K562 (cell line): ENCODE measurements around the gene LAMTOR4. TPM values are rescaled to one million over a fixed set of nuclear protein-coding genes. Genes with fewer than 3 reads are reported as not detected.
A peak's percentile ranks its signal among the peaks of the same experiment; 100 is the strongest.

Experiments used
- ETS2 ChIP-seq: IDR thresholded peaks from 2 replicates; pipeline ENCODE4 v1.6.1; 2016; ENCODE audit warnings: borderline replicate concordance, missing genetic modification characterization, mild to moderate bottlenecking, moderate library complexity, missing compliant biosample characterization; ENCODE audit not compliant: poor library complexity, severe bottlenecking
- FIP1L1 ChIP-seq: fragments of 200-400 bp; formaldehyde crosslinking; IDR thresholded peaks from 2 replicates; pipeline ENCODE4 v1.6.1; 2018; ENCODE audit warnings: mild to moderate bottlenecking, low read depth, low read length; ENCODE audit not compliant: poor library complexity, severe bottlenecking
- GABPB2 ChIP-seq: fragments of 250-450 bp; sonication (Bioruptor Pico); conservative IDR thresholded peaks from 2 replicates; pipeline ENCODE4 v1.5.1; 2021; ENCODE audit warnings: mild to moderate bottlenecking
- GATAD2A ChIP-seq: fragments of 450-650 bp; IDR thresholded peaks from 2 replicates; pipeline ENCODE4 v1.6.1; 2017
- HMG20B ChIP-seq: fragments of 250-450 bp; sonication (Bioruptor Pico); IDR thresholded peaks from 2 replicates; pipeline ENCODE4 v1.5.0; 2021; ENCODE audit warnings: mild to moderate bottlenecking
- KLF6 ChIP-seq: fragments of 250-450 bp; sonication (Bioruptor Pico); IDR thresholded peaks from 2 replicates; pipeline ENCODE4 v1.4.0; 2020; ENCODE audit warnings: mild to moderate bottlenecking, moderate library complexity, borderline replicate concordance
- MEF2D ChIP-seq: conservative IDR thresholded peaks from 2 replicates; pipeline ENCODE4 v1.6.1; 2016; ENCODE audit warnings: low read depth, missing genetic modification characterization, missing compliant biosample characterization
- MTA3 ChIP-seq: fragments of 450-650 bp; formaldehyde crosslinking; IDR thresholded peaks from 2 replicates; pipeline ENCODE4 v1.6.1; 2017; ENCODE audit warnings: mild to moderate bottlenecking, borderline replicate concordance
- RBM25 ChIP-seq: fragments of 200-400 bp; formaldehyde crosslinking; IDR thresholded peaks from 2 replicates; pipeline ENCODE4 v1.6.1; 2018; ENCODE audit warnings: low read length, low read depth, moderate library complexity; ENCODE audit not compliant: severe bottlenecking
- RFX5 ChIP-seq: IDR thresholded peaks from 2 replicates; pipeline ENCODE4 v1.6.1; 2011; ENCODE audit warnings: low read depth, mild to moderate bottlenecking, improper control_type of control experiment, low read length
- SIRT6 ChIP-seq: IDR thresholded peaks from one replicate; pipeline ENCODE4 v1.6.1; 2012; ENCODE audit warnings: low read depth, mild to moderate bottlenecking, control low read depth, inconsistent platforms, low read length, moderate library complexity
- SMAD3 ChIP-seq: fragments of 450-650 bp; formaldehyde crosslinking; conservative IDR thresholded peaks from 2 replicates; pipeline ENCODE4 v1.4.0; 2020; ENCODE audit warnings: mild to moderate bottlenecking
- ZNF780A ChIP-seq: fragments of 250-450 bp; sonication (Bioruptor Pico); IDR thresholded peaks from 2 replicates; pipeline ENCODE4 v1.5.0; 2021; ENCODE audit warnings: mild to moderate bottlenecking
- polyA plus RNA-seq, 8 experiments: library from polyadenylated mRNA; depleted of rRNA in 4 of 8; stranded (reverse) in 5 of 8; unstranded in 3 of 8; fragments of >200 nt; fragmentation: Nextera tagmentation in 2 of 8; fragmentation: Illumina TruSeq in 1 of 8; extraction: Ambion mirVana in 2 of 8; extraction: Trizol in 1 of 8; gene quantifications; 2 replicates each; pipeline versions ENCODE4 v1.2.1 to v1.2.3, GENCODE V29; 2011 to 2014; ENCODE audit warnings: inconsistent platforms in 1 of 8, missing spikeins in 1 of 8
- total RNA-seq, 7 experiments: library from RNA; depleted of rRNA in 6 of 7; stranded (reverse); fragments of >200 nt in 6 of 7; fragmentation: Illumina TruSeq in 2 of 7; extraction: Trizol in 2 of 7; gene quantifications; 2 replicates each; pipeline versions ENCODE4 v1.2.1 to v1.2.3, GENCODE V29; 2011 to 2021; ENCODE audit warnings: low replicate concordance in 1 of 7
- TF ChIP-seq, protein P1 (sequence below): fragments of 250-450 bp; sonication (Bioruptor Pico); IDR thresholded peaks from 2 replicates; pipeline ENCODE4 v1.8.0; 2022; ENCODE audit warnings: moderate library complexity, mild to moderate bottlenecking, inconsistent platforms
- TF ChIP-seq, protein P2 (sequence below), 2 experiments: fragments of 200-800 bp in 1 of 2; sonication (Bioruptor generic) in 1 of 2; sonication (generic) in 1 of 2; formaldehyde crosslinking in 1 of 2; IDR thresholded peaks in 1 of 2; conservative IDR thresholded peaks in 1 of 2; 2 replicates each; pipeline versions ENCODE4 v1.5.0 to v1.6.1; 2016 to 2020; ENCODE audit warnings: missing compliant biosample characterization in 1 of 2, missing genetic modification characterization in 1 of 2, missing genetic modification reagents in 1 of 2
- TF ChIP-seq, protein P3 (sequence below): IDR thresholded peaks from 3 replicates; pipeline ENCODE4 v1.6.1; 2011; ENCODE audit warnings: borderline replicate concordance, mild to moderate bottlenecking, moderate library complexity; ENCODE audit not compliant: insufficient read length; ENCODE audit errors: extremely low read depth
- TF ChIP-seq, protein P4 (sequence below): fragments of 450-650 bp; IDR thresholded peaks from one replicate; pipeline ENCODE4 v1.6.1; 2018; ENCODE audit warnings: mild to moderate bottlenecking, moderate library complexity; ENCODE audit not compliant: partially characterized antibody
- TF ChIP-seq, protein P5 (sequence below): IDR thresholded peaks from 3 replicates; pipeline ENCODE4 v1.6.1; 2011; ENCODE audit warnings: borderline replicate concordance, mild to moderate bottlenecking; ENCODE audit not compliant: insufficient read length, insufficient read depth

LAMTOR4 gene
- total and polyA plus RNA-seq, 9 of the 15 experiments (the other 6 are each of a cell fraction or from before 2014, with no cell fraction given) = 79.6 to 314 (median 195) TPM

DNA sequence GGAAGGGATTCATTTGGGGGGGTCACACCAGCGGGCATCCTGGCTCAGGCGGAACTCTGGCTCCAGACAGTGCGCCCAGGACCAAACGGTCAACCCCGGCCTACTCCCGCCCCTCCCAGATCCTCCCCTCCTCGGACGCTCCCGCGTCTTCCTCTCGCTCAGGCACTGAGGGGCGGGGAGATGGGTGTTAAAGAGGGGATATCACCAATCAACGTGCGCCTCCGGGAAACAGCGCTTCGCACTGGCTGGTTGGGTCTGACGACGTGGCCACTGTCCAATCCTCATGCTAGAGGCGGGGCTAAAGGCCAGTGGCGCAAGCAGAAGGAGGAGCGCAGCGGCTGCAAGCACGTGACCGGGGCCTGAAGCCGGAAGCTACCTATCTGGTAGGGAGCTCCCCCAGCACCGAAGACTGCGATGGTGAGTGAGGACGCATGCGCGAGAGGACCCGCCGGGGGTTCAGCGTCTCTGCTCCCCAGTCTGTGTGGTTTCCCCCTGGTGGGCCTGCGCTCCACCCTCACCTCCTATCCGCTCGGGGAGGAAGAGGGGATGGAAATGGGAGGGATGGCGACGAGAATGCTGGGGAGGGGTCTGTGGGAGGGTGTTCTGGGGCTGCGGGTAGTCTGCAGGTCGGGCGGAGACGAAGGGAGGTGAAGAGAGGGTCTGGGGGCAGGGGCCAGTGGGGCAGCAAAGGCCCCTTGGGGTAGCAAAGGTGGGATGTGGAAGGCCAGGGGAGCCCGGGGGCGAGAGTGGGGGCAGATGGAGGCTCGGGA lies at the start of gene LAMTOR4 (continued):
- TF ChIP-seq, protein P1, sequence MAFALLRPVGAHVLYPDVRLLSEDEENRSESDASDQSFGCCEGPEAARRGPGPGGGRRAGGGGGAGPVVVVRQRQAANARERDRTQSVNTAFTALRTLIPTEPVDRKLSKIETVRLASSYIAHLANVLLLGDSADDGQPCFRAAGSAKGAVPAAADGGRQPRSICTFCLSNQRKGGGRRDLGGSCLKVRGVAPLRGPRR = no peak
- TF ChIP-seq RBM25 (peak; percentile 92), GATAD2A (no peak), GABPB2 (CRISPR knock-in tag) (no peak; the same call in 1 of the 2 replicates), ETS2 (tag) (no peak), RFX5 (no peak), MTA3 (peak; percentile 80; the same call in 1 of the 2 replicates), MEF2D (tag) (no peak), FIP1L1 (peak; percentile 24), SIRT6 (no peak), ZNF780A (CRISPR knock-in tag) (no peak), KLF6 (CRISPR knock-in tag) (no peak), HMG20B (CRISPR knock-in tag) (no peak), SMAD3 (CRISPR knock-in tag) (no peak)
- TF ChIP-seq, protein P2, sequence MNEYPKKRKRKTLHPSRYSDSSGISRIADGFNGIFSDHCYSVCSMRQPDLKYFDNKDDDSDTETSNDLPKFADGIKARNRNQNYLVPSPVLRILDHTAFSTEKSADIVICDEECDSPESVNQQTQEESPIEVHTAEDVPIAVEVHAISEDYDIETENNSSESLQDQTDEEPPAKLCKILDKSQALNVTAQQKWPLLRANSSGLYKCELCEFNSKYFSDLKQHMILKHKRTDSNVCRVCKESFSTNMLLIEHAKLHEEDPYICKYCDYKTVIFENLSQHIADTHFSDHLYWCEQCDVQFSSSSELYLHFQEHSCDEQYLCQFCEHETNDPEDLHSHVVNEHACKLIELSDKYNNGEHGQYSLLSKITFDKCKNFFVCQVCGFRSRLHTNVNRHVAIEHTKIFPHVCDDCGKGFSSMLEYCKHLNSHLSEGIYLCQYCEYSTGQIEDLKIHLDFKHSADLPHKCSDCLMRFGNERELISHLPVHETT (CRISPR knock-in tag; conservative IDR thresholded peaks at IDR 0.05 in 1 of 2, IDR thresholded peaks at IDR 0.05 in 1 of 2) = no peak
- TF ChIP-seq, protein P3, sequence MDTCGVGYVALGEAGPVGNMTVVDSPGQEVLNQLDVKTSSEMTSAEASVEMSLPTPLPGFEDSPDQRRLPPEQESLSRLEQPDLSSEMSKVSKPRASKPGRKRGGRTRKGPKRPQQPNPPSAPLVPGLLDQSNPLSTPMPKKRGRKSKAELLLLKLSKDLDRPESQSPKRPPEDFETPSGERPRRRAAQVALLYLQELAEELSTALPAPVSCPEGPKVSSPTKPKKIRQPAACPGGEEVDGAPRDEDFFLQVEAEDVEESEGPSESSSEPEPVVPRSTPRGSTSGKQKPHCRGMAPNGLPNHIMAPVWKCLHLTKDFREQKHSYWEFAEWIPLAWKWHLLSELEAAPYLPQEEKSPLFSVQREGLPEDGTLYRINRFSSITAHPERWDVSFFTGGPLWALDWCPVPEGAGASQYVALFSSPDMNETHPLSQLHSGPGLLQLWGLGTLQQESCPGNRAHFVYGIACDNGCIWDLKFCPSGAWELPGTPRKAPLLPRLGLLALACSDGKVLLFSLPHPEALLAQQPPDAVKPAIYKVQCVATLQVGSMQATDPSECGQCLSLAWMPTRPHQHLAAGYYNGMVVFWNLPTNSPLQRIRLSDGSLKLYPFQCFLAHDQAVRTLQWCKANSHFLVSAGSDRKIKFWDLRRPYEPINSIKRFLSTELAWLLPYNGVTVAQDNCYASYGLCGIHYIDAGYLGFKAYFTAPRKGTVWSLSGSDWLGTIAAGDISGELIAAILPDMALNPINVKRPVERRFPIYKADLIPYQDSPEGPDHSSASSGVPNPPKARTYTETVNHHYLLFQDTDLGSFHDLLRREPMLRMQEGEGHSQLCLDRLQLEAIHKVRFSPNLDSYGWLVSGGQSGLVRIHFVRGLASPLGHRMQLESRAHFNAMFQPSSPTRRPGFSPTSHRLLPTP = no peak
- TF ChIP-seq, protein P4, sequence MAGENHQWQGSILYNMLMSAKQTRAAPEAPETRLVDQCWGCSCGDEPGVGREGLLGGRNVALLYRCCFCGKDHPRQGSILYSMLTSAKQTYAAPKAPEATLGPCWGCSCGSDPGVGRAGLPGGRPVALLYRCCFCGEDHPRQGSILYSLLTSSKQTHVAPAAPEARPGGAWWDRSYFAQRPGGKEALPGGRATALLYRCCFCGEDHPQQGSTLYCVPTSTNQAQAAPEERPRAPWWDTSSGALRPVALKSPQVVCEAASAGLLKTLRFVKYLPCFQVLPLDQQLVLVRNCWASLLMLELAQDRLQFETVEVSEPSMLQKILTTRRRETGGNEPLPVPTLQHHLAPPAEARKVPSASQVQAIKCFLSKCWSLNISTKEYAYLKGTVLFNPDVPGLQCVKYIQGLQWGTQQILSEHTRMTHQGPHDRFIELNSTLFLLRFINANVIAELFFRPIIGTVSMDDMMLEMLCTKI = no peak
- TF ChIP-seq, protein P5, sequence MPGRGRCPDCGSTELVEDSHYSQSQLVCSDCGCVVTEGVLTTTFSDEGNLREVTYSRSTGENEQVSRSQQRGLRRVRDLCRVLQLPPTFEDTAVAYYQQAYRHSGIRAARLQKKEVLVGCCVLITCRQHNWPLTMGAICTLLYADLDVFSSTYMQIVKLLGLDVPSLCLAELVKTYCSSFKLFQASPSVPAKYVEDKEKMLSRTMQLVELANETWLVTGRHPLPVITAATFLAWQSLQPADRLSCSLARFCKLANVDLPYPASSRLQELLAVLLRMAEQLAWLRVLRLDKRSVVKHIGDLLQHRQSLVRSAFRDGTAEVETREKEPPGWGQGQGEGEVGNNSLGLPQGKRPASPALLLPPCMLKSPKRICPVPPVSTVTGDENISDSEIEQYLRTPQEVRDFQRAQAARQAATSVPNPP = no peak
